ENCODE measurements around the gene RIPK3. TPM values are rescaled to one million over a fixed set of nuclear protein-coding genes. Genes with fewer than 3 reads are reported as not detected.

RIPK3 gene
- total and polyA plus RNA-seq, 2 of the 8 experiments (the other 6 are each of a cell fraction or from before 2014, with no cell fraction given), result 0.24 to 0.39 TPM

GRCh38 chr14:24296341-24297157, 43.2 kb downstream of the RIPK3 start:
- DNase-seq (ENCODE audit: low read depth in 1 of 2, low spot score in 2 of 2), result peak; percentile 57 to 62
- Histone ChIP-seq H3K14ac (ENCODE audit: insufficient read length) (no peak overlapping the region), H3K9me3 (ENCODE audit: insufficient read depth in 2 of 2, low read depth in 1 of 2, low read length in 1 of 2) (no peaks in the 10 kb centered on the region), H2BK15ac (ENCODE audit: low read length) (no peak overlapping the region), H3K4ac (replicated peaks; ENCODE audit: insufficient read length, low read depth, low read length) (no peak overlapping the region), H2BK12ac (ENCODE audit: low read depth, low read length) (no peak overlapping the region), H2BK20ac (ENCODE audit: low read length) (no peak overlapping the region), H3K56ac (replicated peaks; ENCODE audit: insufficient read length, low read depth, low read length) (no peak overlapping the region), H4K5ac (ENCODE audit: insufficient read length, low read depth, low read length) (no peak overlapping the region), H3K23me2 (ENCODE audit: low read depth, low read length) (peaks cover 4% of the 10 kb centered on the region; the same call in 1 of the 2 replicates), H3K36me3 (ENCODE audit: control insufficient read depth in 2 of 4, insufficient read depth in 4 of 4, low read length in 3 of 4) (peaks cover 2 to 14% (median 4%) of the 10 kb centered on the region in 4 experiments; a peak in 5 of 8 replicates), H2BK120ac (replicated peaks; ENCODE audit: low read depth, low read length) (no peak overlapping the region), H2AK5ac (ENCODE audit: low read depth, low read length) (no peak overlapping the region), H3K79me2 (ENCODE audit: control insufficient read depth in 1 of 2, insufficient read depth in 2 of 2, low read length in 2 of 2) (peaks cover 4 to 13% of the 10 kb centered on the region in 2 experiments; a peak in 2 of 4 replicates), H2AFZ (ENCODE audit: low read length) (no peak overlapping the region), H3K9ac (replicated peaks in 1 of 4; ENCODE audit: extremely low read depth in 1 of 4, low read depth in 3 of 4, low read length in 3 of 4) (no peak overlapping the region), H3K18ac (ENCODE audit: extremely low read depth, low read length) (no peak overlapping the region), H3K4me1 (replicated peaks in 1 of 4; ENCODE audit: control insufficient read depth in 3 of 4, insufficient read depth in 4 of 4, low read length in 3 of 4) (peaks cover 0 to 7% (median 4%) of the 10 kb centered on the region in 4 experiments; a peak in 5 of 7 replicates), H3K27me3 (replicated peaks in 1 of 4; ENCODE audit: control insufficient read depth in 3 of 4, extremely low read depth in 1 of 4, insufficient read depth in 3 of 4, low read length in 3 of 4) (no peaks in the 10 kb centered on the region), H3K79me1 (ENCODE audit: low read depth, low read length) (peaks cover 5% of the 10 kb centered on the region; the same call in 1 of the 2 replicates), H2BK5ac (ENCODE audit: low read depth, low read length) (no peak overlapping the region), H4K20me1 (replicated peaks in 1 of 2; ENCODE audit: control insufficient read depth in 1 of 2, insufficient read depth in 2 of 2, low read length in 2 of 2) (peaks cover 2% of the 10 kb centered on the region in 2 experiments), H4K91ac (replicated peaks; ENCODE audit: insufficient read length, low read length) (no peak overlapping the region), H4K8ac (ENCODE audit: extremely low read depth, insufficient read depth, low read length) (no peak overlapping the region), H3K27ac (ENCODE audit: low read depth, low read length) (no peak overlapping the region), H3K4me2 (ENCODE audit: insufficient read depth in 1 of 2, low read depth in 2 of 2, low read length in 2 of 2) (0 out of 4 replicates have a peak overlapping the region, but pooled peaks of 1 of the 2 experiments have one; percentile 18), H3K23ac (ENCODE audit: insufficient read length) (no peak overlapping the region), H3K4me3 (ENCODE audit: extremely low read depth in 1 of 4, insufficient read depth in 2 of 4, low read depth in 3 of 4, low read length in 4 of 4) (no peak overlapping the region)
- POLR2A ChIA-PET (ENCODE audit: partially characterized antibody), result interaction anchor here (0.8 to 6.1 kb wide), 10 partner anchors 11 to 81 kb away, joined by 3 to 50 read pairs (median 8); partner anchors contain the start of genes CIDEB, GMPR2, LTB4R and LTB4R2
- 74% methylated on average over 12 of the region's 12 CpGs; no CpG with 5 or more reads in 1 of the 2 experiments for WGBS, 2 experiments (ENCODE audit: extremely low coverage in 1 of 2, insufficient coverage in 1 of 2, insufficient read length in 1 of 2, insufficient replicate concordance in 2 of 2, low coverage in 1 of 2, low lambda C conversion rate in 2 of 2, missing lambda C conversion rate in 1 of 2)
- FAIRE-seq, result peak; percentile 89
- CTCF ChIA-PET (ENCODE audit: partially characterized antibody), result interaction anchor here (0.8 to 9.0 kb wide), 22 partner anchors 12 to 140 kb away, joined by 3 to 163 read pairs (median 8); partner anchors contain the start of genes CIDEB, GMPR2, IPO4 and KHNYN
- 0 out of 2 replicates have a peak, but pooled peaks have one; percentile 11 for TF ChIP-seq CHD2 (IDR thresholded peaks at IDR 0.05; ENCODE audit: low read length)
- TF ChIP-seq ASH2L (IDR thresholded peaks at IDR 0.05; ENCODE audit: low read length), result no peak
- TF ChIP-seq, protein P1, sequence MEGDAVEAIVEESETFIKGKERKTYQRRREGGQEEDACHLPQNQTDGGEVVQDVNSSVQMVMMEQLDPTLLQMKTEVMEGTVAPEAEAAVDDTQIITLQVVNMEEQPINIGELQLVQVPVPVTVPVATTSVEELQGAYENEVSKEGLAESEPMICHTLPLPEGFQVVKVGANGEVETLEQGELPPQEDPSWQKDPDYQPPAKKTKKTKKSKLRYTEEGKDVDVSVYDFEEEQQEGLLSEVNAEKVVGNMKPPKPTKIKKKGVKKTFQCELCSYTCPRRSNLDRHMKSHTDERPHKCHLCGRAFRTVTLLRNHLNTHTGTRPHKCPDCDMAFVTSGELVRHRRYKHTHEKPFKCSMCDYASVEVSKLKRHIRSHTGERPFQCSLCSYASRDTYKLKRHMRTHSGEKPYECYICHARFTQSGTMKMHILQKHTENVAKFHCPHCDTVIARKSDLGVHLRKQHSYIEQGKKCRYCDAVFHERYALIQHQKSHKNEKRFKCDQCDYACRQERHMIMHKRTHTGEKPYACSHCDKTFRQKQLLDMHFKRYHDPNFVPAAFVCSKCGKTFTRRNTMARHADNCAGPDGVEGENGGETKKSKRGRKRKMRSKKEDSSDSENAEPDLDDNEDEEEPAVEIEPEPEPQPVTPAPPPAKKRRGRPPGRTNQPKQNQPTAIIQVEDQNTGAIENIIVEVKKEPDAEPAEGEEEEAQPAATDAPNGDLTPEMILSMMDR (IDR thresholded peaks at IDR 0.05; ENCODE audit: control extremely low read depth in 1 of 3, insufficient read depth in 1 of 3, low read depth in 1 of 3, low read length in 3 of 3), result peak; percentile 72 to 83 (median 76)
- no peak for TF ChIP-seq RFX5 (IDR thresholded peaks at IDR 0.05; ENCODE audit: borderline replicate concordance, low read depth, low read length)
- 0 out of 2 replicates have a peak, but pooled peaks have one; percentile 49 for TF ChIP-seq YY1 (IDR thresholded peaks at IDR 0.05; ENCODE audit: low read depth, low read length)
- TF ChIP-seq SRF (IDR thresholded peaks at IDR 0.05; ENCODE audit: low read depth, low read length), result no peak
- TF ChIP-seq EZH2 (IDR thresholded peaks at IDR 0.05; ENCODE audit: low read depth, low read length, severe bottlenecking), result no peak
- TF ChIP-seq TEAD4 (IDR thresholded peaks at IDR 0.05; ENCODE audit: low read depth, low read length), result 0 out of 2 replicates have a peak, but pooled peaks have one; percentile 17
- TF ChIP-seq CREB1 (IDR thresholded peaks at IDR 0.05), result 0 out of 2 replicates have a peak, but pooled peaks have one; percentile 27
